H7 (cell line): ENCODE data around the gene CA6. TPM values are rescaled to one million over a fixed set of nuclear protein-coding genes. Genes with fewer than 3 reads are reported as not detected.
"Not testable (repeated sequence)": the region's sequence is repeated elsewhere in the genome, so short reads cannot be mapped to it uniquely, and the experiment has no call there.

Source experiments
- DNase-seq: peaks from one replicate; pipeline ENCODE4 v3.0.0; 2012
- H3K27me3 ChIP-seq: 2 replicates; pipeline ENCODE4 v1.6.0; 2011; ENCODE audit warnings: mild to moderate bottlenecking, low read length; ENCODE audit not compliant: control insufficient read depth, insufficient read depth
- H3K36me3 ChIP-seq: replicated peaks from 2 replicates; pipeline ENCODE4 v1.5.1; 2011; ENCODE audit warnings: low read length; ENCODE audit not compliant: control insufficient read depth, insufficient read depth
- H3K4me3 ChIP-seq: 2 replicates; pipeline ENCODE4 v1.5.1; 2011; ENCODE audit warnings: low read depth, mild to moderate bottlenecking, control low read depth, low read length, moderate library complexity; ENCODE audit not compliant: insufficient read depth
- total RNA-seq: library from RNA; depleted of rRNA; stranded (reverse); fragments of >200 nt; shearing (Covaris generic); gene quantifications from 2 replicates; pipeline ENCODE4 v1.2.3, GENCODE V29; 2014

The CA6 gene
- total RNA-seq, 1 experiment from 2014 or later, result not detected

DNA sequence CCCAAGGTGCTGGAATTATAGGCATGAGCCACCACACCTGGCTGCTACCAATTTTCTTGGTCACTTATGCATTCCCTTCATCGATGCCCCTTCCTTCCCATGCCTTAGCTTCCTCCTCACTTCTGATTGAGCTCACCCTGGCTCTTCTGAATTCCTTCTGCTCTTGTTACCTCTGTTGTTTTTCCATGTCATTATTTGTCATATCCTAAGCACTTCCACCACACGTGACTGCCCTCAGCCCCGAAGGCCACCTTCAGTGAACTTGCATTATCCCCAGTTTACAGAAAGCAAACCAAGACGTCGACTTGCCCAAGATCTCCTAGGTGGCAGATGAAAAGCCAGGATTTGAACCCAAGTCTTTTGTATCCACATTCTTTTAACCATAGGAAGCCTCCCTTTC, 30.7 kb downstream of the CA6 start:
- H3K36me3 ChIP-seq, result no peaks in the 10 kb centered on the region
- DNase-seq, result no peak
- no peaks in the 10 kb centered on the region for H3K27me3 ChIP-seq
- H3K4me3 ChIP-seq, result no peak overlapping the region

DNA sequence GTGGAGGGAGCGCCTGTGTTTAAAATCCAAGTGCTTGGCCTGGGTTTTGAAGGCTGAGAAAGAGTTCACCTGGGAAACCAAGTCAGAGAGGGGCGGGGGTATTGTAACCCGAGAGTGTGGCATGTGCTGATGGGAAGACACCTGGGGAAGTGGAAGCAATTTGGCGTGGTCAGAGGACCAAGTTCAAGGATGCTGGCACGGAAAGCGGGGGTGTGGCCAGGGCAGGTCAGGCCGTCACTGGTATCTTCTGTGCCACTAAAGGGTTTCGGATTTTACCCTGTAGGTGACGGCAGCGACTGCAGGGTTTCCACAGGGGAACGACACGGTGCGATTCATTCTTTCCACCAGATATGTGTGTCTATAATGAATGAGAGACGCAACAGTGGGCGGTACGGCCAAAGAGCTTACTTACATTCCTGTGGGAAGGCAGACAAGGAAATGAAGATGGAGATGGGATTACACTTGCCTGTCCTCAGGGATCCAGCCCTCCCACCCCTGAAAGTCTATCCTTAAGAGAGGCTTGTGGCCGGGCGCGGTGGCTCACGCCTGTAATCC, 31.3 kb downstream of the CA6 start:
- Histone ChIP-seq H3K36me3 (no peaks in the 10 kb centered on the region), H3K27me3 (no peaks in the 10 kb centered on the region), H3K4me3 (no peak overlapping the region)
- DNase-seq, result peak; percentile 12

DNA sequence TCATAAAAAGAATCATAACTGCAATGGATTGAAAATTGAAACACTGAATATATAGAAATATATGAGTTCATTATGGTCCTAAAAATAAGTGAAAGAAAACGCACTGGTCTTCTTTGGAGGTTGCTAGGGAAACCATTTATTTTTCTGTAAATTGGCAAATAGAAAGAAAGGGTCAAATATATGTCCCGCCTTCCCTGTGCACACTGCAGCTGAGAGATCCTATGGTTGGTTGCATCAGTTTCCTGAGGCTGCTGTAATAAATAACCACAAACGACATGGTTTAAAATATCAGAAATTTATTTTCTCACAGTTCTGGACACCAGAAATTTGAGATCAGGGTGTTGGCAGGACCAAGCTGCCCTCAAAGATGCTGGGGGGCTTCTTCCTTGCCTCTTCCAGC, 35.0 kb downstream of the CA6 start:
- Histone ChIP-seq H3K27me3 (no peaks in the 10 kb centered on the region), H3K36me3 (no peaks in the 10 kb centered on the region), H3K4me3 (no peak overlapping the region)
- DNase-seq, result no peak

DNA sequence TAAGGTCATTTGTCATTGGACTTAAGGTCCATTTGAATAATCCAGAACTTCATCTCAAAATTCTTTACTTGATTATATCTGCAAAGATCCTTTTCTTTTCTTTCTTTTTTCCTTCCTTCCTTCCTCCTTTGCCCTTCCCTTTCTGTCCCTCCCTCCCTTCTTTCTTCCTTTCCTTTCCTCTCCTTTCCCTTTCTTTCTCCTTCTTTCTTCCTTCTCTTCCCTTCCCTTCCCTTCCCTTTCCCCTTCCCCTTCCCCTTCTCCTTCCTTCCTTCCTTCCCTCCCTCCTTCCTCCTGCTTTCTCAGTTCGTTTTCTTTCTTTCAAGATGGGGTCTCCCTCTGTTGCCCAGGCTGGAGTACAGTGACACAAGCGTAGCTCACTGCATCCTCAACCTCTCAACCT, 35.5 kb downstream of the CA6 start:
- DNase-seq, result no peak
- no peaks in the 10 kb centered on the region for H3K27me3 ChIP-seq
- H3K4me3 ChIP-seq, result no peak overlapping the region
- H3K36me3 ChIP-seq, result no peaks in the 10 kb centered on the region

DNA sequence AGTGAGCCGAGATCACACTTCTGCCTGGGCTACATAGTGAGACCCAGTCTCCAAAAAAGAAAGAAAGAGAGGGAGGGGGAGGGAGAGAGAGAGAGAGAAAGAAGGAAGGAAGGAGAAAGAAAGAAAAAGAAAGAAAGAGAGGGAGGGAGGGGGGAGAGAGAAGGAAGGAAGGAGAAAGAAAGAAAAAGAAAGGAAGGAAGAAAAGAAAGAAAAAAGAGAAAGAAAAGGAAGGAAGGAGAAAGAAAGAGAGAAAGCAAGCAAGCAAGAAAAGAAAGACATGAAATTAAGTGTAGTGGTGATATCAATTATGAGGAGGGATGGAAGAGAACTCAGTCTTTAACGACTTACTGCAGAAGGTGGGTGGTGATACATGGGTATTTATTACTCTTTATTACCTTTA, 38.5 kb downstream of the CA6 start:
- DNase-seq, result no peak
- no peak overlapping the region for H3K4me3 ChIP-seq
- no peaks in the 10 kb centered on the region for H3K27me3 ChIP-seq
- H3K36me3 ChIP-seq, result no peaks in the 10 kb centered on the region

GRCh38 chr1:8984990-8985389, 39.3 kb downstream of the CA6 start:
- Histone ChIP-seq H3K27me3 (no peaks in the 10 kb centered on the region), H3K36me3 (no peaks in the 10 kb centered on the region), H3K4me3 (no peak overlapping the region)
- no peak for DNase-seq

DNA sequence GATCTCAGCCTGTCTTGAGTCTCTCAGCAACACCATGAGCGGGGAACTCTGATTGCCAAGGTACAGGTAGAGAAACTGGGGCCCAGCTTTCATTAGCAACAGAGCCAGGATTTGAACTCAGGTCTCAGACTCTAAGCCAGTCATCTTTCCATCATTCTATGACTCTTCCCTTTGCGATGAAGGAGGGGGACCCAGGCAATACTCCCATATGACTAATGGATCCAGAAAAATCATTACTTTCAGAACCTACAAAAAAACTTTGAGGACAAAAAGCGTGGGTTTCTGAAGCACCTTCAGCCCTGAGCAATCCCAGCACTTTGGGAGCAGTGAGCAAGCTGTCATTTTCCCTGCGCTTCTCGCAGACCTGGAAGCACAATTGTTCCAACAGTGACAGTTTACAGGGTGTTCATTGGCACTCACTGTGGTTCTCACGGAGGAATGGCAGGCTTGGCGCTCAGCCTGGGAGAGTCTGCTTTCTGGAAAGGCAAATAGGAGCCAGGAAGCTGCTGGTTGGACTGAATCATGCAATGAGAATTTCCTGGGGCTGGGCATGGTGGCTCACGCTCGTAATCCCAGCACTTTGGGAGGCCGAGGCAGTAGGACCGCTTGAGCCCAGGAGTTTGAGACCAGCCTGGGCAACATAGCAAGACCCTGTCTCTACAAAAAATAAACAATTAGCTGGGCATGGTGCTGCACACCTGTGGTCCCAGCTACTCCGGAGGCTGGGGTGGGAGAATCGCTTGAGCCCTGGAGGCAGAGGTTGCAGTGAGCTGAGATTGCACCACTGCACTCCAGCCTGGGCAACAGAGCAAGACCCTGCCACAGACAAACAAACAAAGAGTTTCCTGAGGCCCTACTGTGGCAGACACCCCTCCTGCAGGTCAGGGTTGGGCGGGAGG, 40.5 kb downstream of the CA6 start:
- H3K36me3 ChIP-seq, result no peaks in the 10 kb centered on the region
- no peak for DNase-seq
- H3K4me3 ChIP-seq, result no peak overlapping the region
- no peaks in the 10 kb centered on the region for H3K27me3 ChIP-seq

GRCh38 chr1:8986814-8987190, 41.1 kb downstream of the CA6 start:
- H3K27me3 ChIP-seq, result no peaks in the 10 kb centered on the region
- H3K36me3 ChIP-seq, result no peaks in the 10 kb centered on the region
- DNase-seq, result no peak
- H3K4me3 ChIP-seq, result no peak overlapping the region

- no peak overlapping the region for H3K4me3 ChIP-seq
- peak; percentile 89 for DNase-seq
- H3K36me3 ChIP-seq, result no peaks in the 10 kb centered on the region
- no peaks in the 10 kb centered on the region for H3K27me3 ChIP-seq
These were observed 42.4 kb downstream of the CA6 start for GRCh38 chr1:8987881-8988617.

DNA sequence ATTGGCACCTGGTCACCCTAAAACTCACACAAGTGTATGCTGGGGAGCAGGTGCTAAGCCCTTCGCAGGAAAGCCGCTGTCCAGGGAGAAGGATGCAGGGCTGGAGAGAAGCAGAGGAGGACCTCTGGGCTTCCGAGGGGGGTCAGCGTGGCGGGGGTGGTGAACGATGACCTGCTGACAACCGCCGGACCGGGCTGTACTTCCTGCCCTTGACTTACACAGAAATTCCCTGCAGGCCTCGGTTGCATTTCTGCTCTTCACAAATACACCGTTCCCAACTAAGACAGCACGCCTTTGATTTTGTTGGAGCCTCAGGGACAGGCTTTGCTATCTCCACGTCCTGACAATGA, 42.9 kb downstream of the CA6 start:
- Histone ChIP-seq H3K36me3 (no peaks in the 10 kb centered on the region), H3K4me3 (no peak overlapping the region), H3K27me3 (no peaks in the 10 kb centered on the region)
- no peak for DNase-seq

DNA sequence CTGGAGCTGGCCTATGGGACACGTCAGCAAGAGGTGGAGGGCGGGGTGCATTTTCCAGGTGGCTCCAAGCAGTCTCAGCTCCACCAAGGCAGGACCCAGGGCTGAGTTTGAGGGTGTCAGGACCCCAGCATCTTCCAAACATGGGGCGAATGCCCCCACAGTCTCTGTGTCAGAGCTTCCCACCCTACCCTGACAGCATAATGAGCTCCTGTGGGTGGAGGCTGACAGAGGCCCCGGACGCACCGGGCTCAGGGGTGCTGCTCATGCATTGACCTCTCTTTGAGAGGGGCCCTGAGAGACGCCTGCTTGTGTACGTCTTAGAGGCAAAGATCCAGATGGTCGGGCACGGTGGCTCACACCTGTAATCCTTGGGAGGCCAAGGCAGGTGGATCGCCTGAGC, 43.4 kb downstream of the CA6 start:
- no peak for DNase-seq
- Histone ChIP-seq H3K4me3 (no peak overlapping the region), H3K27me3 (no peaks in the 10 kb centered on the region), H3K36me3 (no peaks in the 10 kb centered on the region)

GRCh38 chr1:8989821-8990220, 44.2 kb downstream of the CA6 start:
- H3K27me3 ChIP-seq, result no peaks in the 10 kb centered on the region
- DNase-seq, result no peak
- no peak overlapping the region for H3K4me3 ChIP-seq
- H3K36me3 ChIP-seq, result no peaks in the 10 kb centered on the region

GRCh38 chr1:8992936-8993687, 47.4 kb downstream of the CA6 start:
- Histone ChIP-seq H3K27me3 (no peaks in the 10 kb centered on the region), H3K36me3 (no peaks in the 10 kb centered on the region), H3K4me3 (no peak overlapping the region)
- no peak for DNase-seq

- H3K36me3 ChIP-seq, DNase-seq, H3K4me3 ChIP-seq, H3K27me3 ChIP-seq: not testable (repeated sequence)
These were observed 48.5 kb downstream of the CA6 start for GRCh38 chr1:8993962-8994675.
